Measurements from ENCODE around the gene TXN. TPM values are rescaled to one million over a fixed set of nuclear protein-coding genes. Genes with fewer than 3 reads are reported as not detected.

The TXN gene
- total and polyA plus RNA-seq, 2 of the 8 experiments (the other 6 are each of a cell fraction or from before 2014, with no cell fraction given), result 297 to 419 TPM

- Histone ChIP-seq H2BK15ac (ENCODE audit: low read length) (no peak overlapping the region), H3K9me3 (ENCODE audit: insufficient read depth in 2 of 2, low read depth in 1 of 2, low read length in 1 of 2) (no peaks in the 10 kb centered on the region), H3K9ac (replicated peaks in 1 of 4; ENCODE audit: extremely low read depth in 1 of 4, low read depth in 3 of 4, low read length in 3 of 4) (no peak overlapping the region), H3K4ac (replicated peaks; ENCODE audit: insufficient read length, low read depth, low read length) (no peak overlapping the region), H4K91ac (replicated peaks; ENCODE audit: insufficient read length, low read length) (no peak overlapping the region), H2BK12ac (ENCODE audit: low read depth, low read length) (no peak overlapping the region), H2BK5ac (ENCODE audit: low read depth, low read length) (no peak overlapping the region), H2BK20ac (ENCODE audit: low read length) (no peak overlapping the region), H2AFZ (ENCODE audit: low read length) (no peak overlapping the region), H4K8ac (ENCODE audit: extremely low read depth, insufficient read depth, low read length) (no peak overlapping the region), H3K23me2 (ENCODE audit: low read depth, low read length) (no peaks in the 10 kb centered on the region), H4K5ac (ENCODE audit: insufficient read length, low read depth, low read length) (no peak overlapping the region), H3K18ac (ENCODE audit: extremely low read depth, low read length) (no peak overlapping the region), H3K23ac (ENCODE audit: insufficient read length) (no peak overlapping the region), H3K4me1 (replicated peaks in 1 of 4; ENCODE audit: control insufficient read depth in 3 of 4, insufficient read depth in 4 of 4, low read length in 3 of 4) (no peaks in the 10 kb centered on the region), H2BK120ac (replicated peaks; ENCODE audit: low read depth, low read length) (no peak overlapping the region), H3K36me3 (ENCODE audit: control insufficient read depth in 2 of 4, insufficient read depth in 4 of 4, low read length in 3 of 4) (no peaks in the 10 kb centered on the region), H3K4me2 (ENCODE audit: insufficient read depth in 1 of 2, low read depth in 2 of 2, low read length in 2 of 2) (no peak overlapping the region), H3K14ac (ENCODE audit: insufficient read length) (no peak overlapping the region), H2AK5ac (ENCODE audit: low read depth, low read length) (no peak overlapping the region), H3K27me3 (replicated peaks in 1 of 4; ENCODE audit: control insufficient read depth in 3 of 4, extremely low read depth in 1 of 4, insufficient read depth in 3 of 4, low read length in 3 of 4) (no peaks in the 10 kb centered on the region), H3K27ac (ENCODE audit: low read depth, low read length) (no peak overlapping the region), H3K4me3 (ENCODE audit: extremely low read depth in 1 of 4, insufficient read depth in 2 of 4, low read depth in 3 of 4, low read length in 4 of 4) (no peak overlapping the region), H4K20me1 (replicated peaks in 1 of 2; ENCODE audit: control insufficient read depth in 1 of 2, insufficient read depth in 2 of 2, low read length in 2 of 2) (no peaks in the 10 kb centered on the region), H3K56ac (replicated peaks; ENCODE audit: insufficient read length, low read depth, low read length) (no peak overlapping the region), H3K79me2 (ENCODE audit: control insufficient read depth in 1 of 2, insufficient read depth in 2 of 2, low read length in 2 of 2) (no peaks in the 10 kb centered on the region), H3K79me1 (ENCODE audit: low read depth, low read length) (no peaks in the 10 kb centered on the region)
- FAIRE-seq, result no peak
- ChIA-PET POLR2A (ENCODE audit: partially characterized antibody) (interaction anchor here (0.9 kb wide), 1 partner anchor 37 kb away, joined by 3 read pairs; the partner anchor contains the start of gene TXN), CTCF (ENCODE audit: partially characterized antibody) (no interaction called here)
- 79% methylated on average over 1 of the region's 1 CpG; no CpG with 5 or more reads in 1 of the 2 experiments for WGBS, 2 experiments (ENCODE audit: extremely low coverage in 1 of 2, insufficient coverage in 1 of 2, insufficient read length in 1 of 2, insufficient replicate concordance in 2 of 2, low coverage in 1 of 2, low lambda C conversion rate in 2 of 2, missing lambda C conversion rate in 1 of 2)
- no peak for DNase-seq (ENCODE audit: low read depth in 1 of 2, low spot score in 2 of 2)
- TF ChIP-seq SRF (IDR thresholded peaks at IDR 0.05; ENCODE audit: low read depth, low read length) (no peak), JUND (IDR thresholded peaks at IDR 0.05; ENCODE audit: low read length) (no peak), MAX (IDR thresholded peaks at IDR 0.05) (no peak), RBBP5 (IDR thresholded peaks at IDR 0.05; ENCODE audit: borderline replicate concordance, low read depth, low read length) (no peak), SIX5 (IDR thresholded peaks at IDR 0.05; ENCODE audit: low read depth, low read length) (no peak), CBX5 (IDR thresholded peaks at IDR 0.05; ENCODE audit: low read depth, low read length) (no peak), SP4 (IDR thresholded peaks at IDR 0.05; ENCODE audit: low read length) (no peak), FOSL1 (IDR thresholded peaks at IDR 0.05; ENCODE audit: insufficient read depth, low read depth, low read length) (no peak), TCF12 (IDR thresholded peaks at IDR 0.05; ENCODE audit: low read depth, low read length) (no peak), RNF2 (IDR thresholded peaks at IDR 0.05; ENCODE audit: borderline replicate concordance, low read depth, low read length, missing control alignments, poor library complexity, severe bottlenecking) (no peak), NANOG (IDR thresholded peaks at IDR 0.05; ENCODE audit: insufficient read depth, low read depth, low read length, poor library complexity, severe bottlenecking) (no peak), EGR1 (IDR thresholded peaks at IDR 0.05; ENCODE audit: borderline replicate concordance, low read depth, low read length) (no peak), HDAC2 (IDR thresholded peaks at IDR 0.05; ENCODE audit: borderline replicate concordance in 1 of 2, low read depth in 2 of 2, low read length in 2 of 2) (no peak), HDAC6 (IDR thresholded peaks at IDR 0.05; ENCODE audit: low read depth, low read length) (no peak), BACH1 (IDR thresholded peaks at IDR 0.05; ENCODE audit: low read length) (no peak)
Measured at GRCh38 chr9:110293248-110293647, 36.9 kb upstream of the TXN start.

All from H1 (cell line).